Activated naive CD4-positive, alpha-beta T cell (primary cell): Measurements from ENCODE around the gene HLCS.
A peak's percentile ranks its signal among the peaks of the same experiment; 100 is the strongest.
"Not testable (repeated sequence)": the region's sequence is repeated elsewhere in the genome, so short reads cannot be mapped to it uniquely, and the experiment has no call there.

Source experiments
- DNase-seq, 4 experiments: peaks; one replicate each; lab custom pipeline; 2025; lab: John Stamatoyannopoulos, UW

The HLCS gene

GRCh38 chr21:36955783-36956182 lies 10.7 kb downstream of the HLCS start:
- no peak for DNase-seq

GRCh38 chr21:36952331-36952730 lies 14.1 kb downstream of the HLCS start:
- not testable (repeated sequence) for DNase-seq

GRCh38 chr21:36949171-36950141 lies 17.0 kb downstream of the HLCS start:
- no peak for DNase-seq

- DNase-seq = no peak
Observed at GRCh38 chr21:36948686-36949085, 17.8 kb downstream of the HLCS start.

- no peak for DNase-seq
Observed at GRCh38 chr21:36946949-36947356, 19.5 kb downstream of the HLCS start.

- DNase-seq = no peak
Observed at GRCh38 chr21:36945496-36946138, 20.9 kb downstream of the HLCS start.

GRCh38 chr21:36936361-36937135 lies 29.9 kb downstream of the HLCS start:
- DNase-seq = no peak

GRCh38 chr21:36934864-36935420 lies 31.5 kb downstream of the HLCS start:
- DNase-seq = no peak

GRCh38 chr21:36932161-36932816 lies 34.2 kb downstream of the HLCS start:
- DNase-seq = no peak

GRCh38 chr21:36929622-36930021 lies 36.8 kb downstream of the HLCS start:
- DNase-seq = no peak

GRCh38 chr21:36928960-36929359 lies 37.5 kb downstream of the HLCS start:
- DNase-seq = no peak

GRCh38 chr21:36927719-36928117 lies 38.8 kb downstream of the HLCS start:
- DNase-seq = peak; percentile 10 to 66 (median 56)

GRCh38 chr21:36926989-36927718 lies 39.3 kb downstream of the HLCS start:
- DNase-seq = no peak

- DNase-seq = no peak
Observed at GRCh38 chr21:36923270-36923669, 43.2 kb downstream of the HLCS start.

- no peak for DNase-seq
Observed at GRCh38 chr21:36922861-36923260, 43.6 kb downstream of the HLCS start.

GRCh38 chr21:36918291-36918690 lies 48.2 kb downstream of the HLCS start:
- DNase-seq = no peak

- DNase-seq = no peak
Observed at GRCh38 chr21:36917471-36918158, 48.9 kb downstream of the HLCS start.

- DNase-seq = no peak
Observed at GRCh38 chr21:36916718-36917117, 49.8 kb downstream of the HLCS start.

GRCh38 chr21:36915696-36916245 lies 50.7 kb downstream of the HLCS start:
- no peak for DNase-seq
